Gastrocnemius medialis (tissue), 4 donors: ENCODE data around the gene CCDC85C.

Experiments
- CTCF ChIP-seq, 5 experiments: fragments of 450-650 bp in 3 of 5; fragments of 200-600 bp in 2 of 5; sonication (generic) in 2 of 5; IDR thresholded peaks in 4 of 5; conservative IDR thresholded peaks in 1 of 5; 1 replicate in 4 of 5; 2 replicates in 1 of 5; pipeline ENCODE4 v1.5.1; 2016 to 2019; ENCODE audit warnings: antibody characterized with exemption in 5 of 5, mild to moderate bottlenecking in 3 of 5, moderate library complexity in 3 of 5
- POLR2A ChIP-seq, 2 donors: fragments of 450-650 bp; IDR thresholded peaks; one replicate each; pipeline ENCODE4 v1.6.1; 2017; ENCODE audit warnings: antibody characterized with exemption in 2 of 2, mild to moderate bottlenecking in 2 of 2, moderate library complexity in 2 of 2

DNA sequence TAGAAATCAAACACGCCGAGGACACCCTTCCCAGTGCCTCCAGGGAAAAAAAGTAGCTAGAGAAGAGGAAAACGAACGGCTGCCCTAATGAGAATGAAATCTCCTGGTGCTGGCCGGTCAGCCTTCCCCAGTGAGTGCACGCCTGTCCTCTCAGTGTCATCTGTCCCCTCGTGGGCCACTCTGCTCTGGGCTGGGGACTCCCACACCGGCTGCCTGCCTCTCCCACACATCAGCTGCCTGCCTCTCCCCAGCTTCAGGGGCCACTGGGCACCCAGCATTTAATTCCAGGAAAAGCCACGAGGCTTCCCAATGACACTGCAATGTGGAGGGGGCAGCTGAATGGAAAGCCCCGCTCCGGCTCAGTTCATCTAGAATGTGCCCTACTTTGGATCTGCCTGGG is 59.0 kb downstream of the CCDC85C start:
- TF ChIP-seq CTCF (IDR thresholded peaks at IDR 0.05 in 4 of 5, conservative IDR thresholded peaks at IDR 0.05 in 1 of 5) (no peak), POLR2A (IDR thresholded peaks at IDR 0.05) (no peak)
